K562 (cell line): ENCODE data around the gene METTL22. TPM values are rescaled to one million over a fixed set of nuclear protein-coding genes. Genes with fewer than 3 reads are reported as not detected.

ENCODE experiments used
- ATF3 ChIP-seq, 2 experiments: fragments of 450-650 bp in 1 of 2; sonication (generic) in 1 of 2; formaldehyde crosslinking in 1 of 2; IDR thresholded peaks in 1 of 2; conservative IDR thresholded peaks in 1 of 2; 2 replicates each; pipeline versions ENCODE4 v1.6.1 to v1.8.1; 2016 to 2023; ENCODE audit warnings: mild to moderate bottlenecking in 2 of 2, moderate library complexity in 2 of 2, inconsistent platforms in 1 of 2, missing genetic modification reagents in 1 of 2
- E4F1 ChIP-seq: fragments of 250-450 bp; sonication (Bioruptor Pico); IDR thresholded peaks from 2 replicates; pipeline ENCODE4 v1.5.0; 2021; ENCODE audit warnings: mild to moderate bottlenecking, borderline replicate concordance
- GATAD2A ChIP-seq: fragments of 450-650 bp; IDR thresholded peaks from 2 replicates; pipeline ENCODE4 v1.6.1; 2017
- GTF3C2 ChIP-seq: IDR thresholded peaks from 3 replicates; pipeline ENCODE4 v1.6.1; 2011; ENCODE audit warnings: borderline replicate concordance, mild to moderate bottlenecking, moderate library complexity; ENCODE audit not compliant: insufficient read length; ENCODE audit errors: extremely low read depth
- HDAC1 ChIP-seq, 2 experiments: fragments of 450-650 bp; IDR thresholded peaks; 2 replicates each; pipeline ENCODE4 v1.6.1; 2016 to 2017; ENCODE audit warnings: inconsistent platforms in 1 of 2, mild to moderate bottlenecking in 1 of 2, moderate library complexity in 1 of 2
- LEF1 ChIP-seq: fragments of 450-650 bp; IDR thresholded peaks from 2 replicates; pipeline ENCODE4 v1.6.1; 2016; ENCODE audit warnings: mild to moderate bottlenecking
- MXD1 ChIP-seq: fragments of 250-450 bp; sonication (Bioruptor Pico); IDR thresholded peaks from 2 replicates; pipeline ENCODE4 v1.8.0; 2021; ENCODE audit warnings: borderline replicate concordance, mild to moderate bottlenecking, moderate library complexity; ENCODE audit not compliant: poor library complexity, severe bottlenecking
- OTX1 ChIP-seq: fragments of 450-650 bp; formaldehyde crosslinking; IDR thresholded peaks from 2 replicates; pipeline ENCODE4 v1.4.0; 2022; ENCODE audit warnings: mild to moderate bottlenecking
- STAT6 ChIP-seq: sonication (generic); formaldehyde crosslinking; IDR thresholded peaks from 2 replicates; pipeline ENCODE4 v1.8.1; 2023; ENCODE audit warnings: mild to moderate bottlenecking, missing genetic modification reagents
- ZBTB7A ChIP-seq: IDR thresholded peaks from 2 replicates; pipeline ENCODE4 v1.6.1; 2011; ENCODE audit warnings: low read depth, mild to moderate bottlenecking, low read length, moderate library complexity, borderline replicate concordance; ENCODE audit not compliant: control insufficient read depth
- ZNF224 ChIP-seq: sonication (generic); formaldehyde crosslinking; IDR thresholded peaks from 2 replicates; pipeline ENCODE4 v1.8.0; 2022; ENCODE audit warnings: mild to moderate bottlenecking, missing genetic modification reagents
- ZNF695 ChIP-seq: fragments of 450-650 bp; formaldehyde crosslinking; IDR thresholded peaks from 2 replicates; pipeline ENCODE4 v1.4.0; 2020; ENCODE audit warnings: mild to moderate bottlenecking, moderate library complexity
- polyA plus RNA-seq, 8 experiments: library from polyadenylated mRNA; depleted of rRNA in 4 of 8; stranded (reverse) in 5 of 8; unstranded in 3 of 8; fragments of >200 nt; fragmentation: Nextera tagmentation in 2 of 8; fragmentation: Illumina TruSeq in 1 of 8; extraction: Ambion mirVana in 2 of 8; extraction: Trizol in 1 of 8; gene quantifications; 2 replicates each; pipeline versions ENCODE4 v1.2.1 to v1.2.3, GENCODE V29; 2011 to 2014; ENCODE audit warnings: inconsistent platforms in 1 of 8, missing spikeins in 1 of 8
- total RNA-seq, 7 experiments: library from RNA; depleted of rRNA in 6 of 7; stranded (reverse); fragments of >200 nt in 6 of 7; fragmentation: Illumina TruSeq in 2 of 7; extraction: Trizol in 2 of 7; gene quantifications; 2 replicates each; pipeline versions ENCODE4 v1.2.1 to v1.2.3, GENCODE V29; 2011 to 2021; ENCODE audit warnings: low replicate concordance in 1 of 7
- TF ChIP-seq, protein P1 (sequence below): conservative IDR thresholded peaks from 2 replicates; pipeline ENCODE4 v1.6.1; 2011; ENCODE audit warnings: low read depth, mild to moderate bottlenecking, low read length; ENCODE audit not compliant: control insufficient read depth

METTL22 gene
- total and polyA plus RNA-seq, 9 of the 15 experiments (the other 6 are each of a cell fraction or from before 2014, with no cell fraction given) = 6.9 to 33.2 (median 18.5) TPM

DNA sequence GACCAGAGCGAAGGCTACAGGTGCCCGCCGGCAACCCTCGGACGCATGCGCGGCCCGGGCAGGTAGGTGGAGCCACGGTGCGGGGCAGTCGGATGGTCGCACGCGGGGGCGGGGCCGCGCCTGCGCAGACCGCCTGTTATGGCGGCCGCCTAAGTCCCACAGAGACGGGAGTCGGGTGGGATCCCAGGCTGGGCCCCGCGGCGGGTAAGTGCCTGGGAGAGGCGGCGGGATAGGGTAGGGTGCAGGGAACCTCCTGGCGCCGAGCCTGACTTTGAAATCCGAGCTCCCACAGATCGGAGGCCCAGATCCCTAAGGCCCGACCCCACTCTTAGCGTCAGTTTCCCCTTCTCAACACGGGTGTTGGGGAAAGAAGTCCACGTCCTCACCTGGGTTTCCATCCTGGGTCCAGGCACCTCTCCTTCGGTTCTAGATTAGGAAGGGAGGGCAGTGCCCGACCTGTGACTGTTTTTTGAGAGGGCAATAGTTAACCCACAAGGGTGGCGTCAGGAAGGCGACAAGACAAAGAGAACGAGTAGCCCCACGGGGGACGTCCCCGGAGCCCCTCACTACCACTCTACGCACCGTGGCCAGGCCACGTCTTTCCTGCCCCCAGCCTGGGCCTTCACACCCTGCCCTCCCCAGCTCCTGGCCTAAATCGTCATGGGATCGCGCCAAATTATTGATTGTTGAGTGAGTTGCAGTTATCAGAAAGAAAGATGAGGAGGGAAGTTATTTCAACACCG is at the start of gene METTL22 (continued):
- TF ChIP-seq GATAD2A (no peak), MXD1 (CRISPR knock-in tag) (no peak), ZNF224 (CRISPR knock-in tag) (no peak), ZNF695 (CRISPR knock-in tag) (no peak), OTX1 (CRISPR knock-in tag) (no peak), E4F1 (CRISPR knock-in tag) (no peak), GTF3C2 (no peak), LEF1 (no peak), STAT6 (CRISPR knock-in tag) (no peak), ZBTB7A (0 out of 2 replicates have a peak, but pooled peaks have one; percentile 11), HDAC1 (IDR thresholded peaks at IDR 0.05) (no peak; a peak in 1 of 4 replicates), ATF3 (IDR thresholded peaks at IDR 0.05) (no peak), ATF3 (CRISPR knock-in tag; conservative IDR thresholded peaks at IDR 0.05) (no peak)
- TF ChIP-seq, protein P1, sequence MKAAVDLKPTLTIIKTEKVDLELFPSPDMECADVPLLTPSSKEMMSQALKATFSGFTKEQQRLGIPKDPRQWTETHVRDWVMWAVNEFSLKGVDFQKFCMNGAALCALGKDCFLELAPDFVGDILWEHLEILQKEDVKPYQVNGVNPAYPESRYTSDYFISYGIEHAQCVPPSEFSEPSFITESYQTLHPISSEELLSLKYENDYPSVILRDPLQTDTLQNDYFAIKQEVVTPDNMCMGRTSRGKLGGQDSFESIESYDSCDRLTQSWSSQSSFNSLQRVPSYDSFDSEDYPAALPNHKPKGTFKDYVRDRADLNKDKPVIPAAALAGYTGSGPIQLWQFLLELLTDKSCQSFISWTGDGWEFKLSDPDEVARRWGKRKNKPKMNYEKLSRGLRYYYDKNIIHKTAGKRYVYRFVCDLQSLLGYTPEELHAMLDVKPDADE = no peak
